Dermis blood vessel endothelial cell (primary cell): ENCODE measurements around the gene FKBP1C. TPM values are rescaled to one million over a fixed set of nuclear protein-coding genes. Genes with fewer than 3 reads are reported as not detected.
"Not testable (repeated sequence)": the region's sequence is repeated elsewhere in the genome, so short reads cannot be mapped to it uniquely, and the experiment has no call there.

Experiments used
- DNase-seq: peaks from one replicate; pipeline ENCODE4 v3.0.0; 2010
- total RNA-seq: library from RNA; depleted of rRNA; stranded (reverse); fragments of >200 nt; gene quantifications from 2 replicates; pipeline ENCODE4 v1.2.3, GENCODE V29; 2014

FKBP1C gene
- total RNA-seq, result 0.17 and 4.4 TPM in 2 replicates

DNA sequence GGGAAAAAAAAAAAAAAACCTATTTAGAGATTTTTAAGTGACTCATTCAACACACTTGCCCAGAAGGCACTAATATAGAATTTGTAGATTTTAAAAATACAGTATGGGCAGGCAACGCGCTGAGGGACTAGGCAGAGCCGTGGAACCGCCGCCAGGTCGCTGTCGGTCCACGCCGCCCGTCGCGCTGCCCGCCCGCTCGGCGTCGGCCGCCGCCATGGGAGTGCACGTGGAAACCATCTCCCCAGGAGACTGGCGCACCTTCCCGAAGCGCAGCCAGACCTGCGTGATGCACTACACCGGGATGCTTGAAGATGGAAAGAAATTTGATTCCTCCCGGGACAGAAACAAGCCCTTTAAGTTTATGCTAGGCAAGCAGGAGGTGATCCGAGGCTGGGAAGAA is at the start of gene FKBP1C:
Gene FKBP1C (plus strand): TSS at position 127 of the 400 bp plus-strand sequence.
- DNase-seq, result not testable (repeated sequence)

GRCh38 chr6:63164047-63164803 is 47.0 kb upstream of the FKBP1C start:
- DNase-seq, result not testable (repeated sequence)

DNA sequence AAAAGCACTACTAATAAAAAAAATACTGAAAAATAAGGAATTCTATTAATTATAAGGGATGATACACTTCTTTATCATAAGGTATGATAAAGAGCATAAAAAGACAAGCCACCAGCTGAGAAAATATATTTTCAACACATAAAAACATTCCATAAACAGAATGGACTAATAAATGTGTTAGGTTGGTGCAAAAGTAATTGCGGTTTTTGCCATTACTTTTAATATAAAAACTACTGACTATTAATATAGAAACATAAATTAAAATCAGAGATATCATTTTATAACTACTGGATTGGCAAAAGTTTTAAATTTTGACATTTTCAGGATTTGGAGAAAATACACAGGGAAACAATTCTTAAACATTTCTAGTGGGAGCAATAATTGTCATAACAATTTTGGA is 37.1 kb upstream of the FKBP1C start:
- no peak for DNase-seq

- DNase-seq, result no peak
Observed at GRCh38 chr6:63176181-63176580, 35.1 kb upstream of the FKBP1C start.

DNA sequence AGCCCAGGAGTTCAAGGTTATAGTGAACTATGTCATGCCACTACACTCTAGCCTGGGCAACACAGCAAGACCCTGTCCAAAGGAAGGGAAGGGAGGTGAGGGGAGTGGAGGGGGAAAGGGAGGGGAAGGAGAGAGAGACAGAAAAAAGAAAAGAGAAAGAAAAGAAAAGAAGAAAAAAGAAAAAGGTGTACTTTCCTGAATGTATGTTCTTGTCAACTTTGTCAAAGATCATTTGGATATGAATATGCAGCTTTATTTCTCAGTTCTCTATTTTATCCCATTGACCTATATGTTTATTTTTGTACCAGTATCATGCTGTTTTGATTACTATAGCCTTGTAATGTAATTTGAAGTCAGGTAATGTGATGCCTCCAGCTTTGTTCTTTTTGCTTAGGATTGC is 30.9 kb upstream of the FKBP1C start:
- DNase-seq, result no peak

- no peak for DNase-seq
Observed at GRCh38 chr6:63186970-63187369, 24.3 kb upstream of the FKBP1C start.

DNA sequence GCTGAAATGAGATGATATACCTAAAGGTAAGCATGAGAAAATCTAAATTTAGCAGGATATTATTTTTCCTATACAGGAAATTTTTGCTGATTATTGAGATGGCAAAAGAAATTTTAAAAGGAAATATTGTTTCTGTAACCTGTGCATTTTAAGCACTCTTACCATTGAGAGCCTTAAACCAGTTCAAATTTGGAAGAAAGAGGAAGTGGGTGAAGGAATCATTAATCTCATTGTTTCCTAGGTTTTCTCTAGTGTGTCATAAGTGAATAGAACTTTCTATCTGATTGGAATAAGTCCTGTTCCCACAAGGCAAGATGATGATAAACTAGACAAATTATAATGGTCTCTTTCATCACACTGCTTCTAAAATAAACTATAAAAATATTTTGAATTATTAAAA is 22.4 kb upstream of the FKBP1C start:
- DNase-seq, result no peak

DNA sequence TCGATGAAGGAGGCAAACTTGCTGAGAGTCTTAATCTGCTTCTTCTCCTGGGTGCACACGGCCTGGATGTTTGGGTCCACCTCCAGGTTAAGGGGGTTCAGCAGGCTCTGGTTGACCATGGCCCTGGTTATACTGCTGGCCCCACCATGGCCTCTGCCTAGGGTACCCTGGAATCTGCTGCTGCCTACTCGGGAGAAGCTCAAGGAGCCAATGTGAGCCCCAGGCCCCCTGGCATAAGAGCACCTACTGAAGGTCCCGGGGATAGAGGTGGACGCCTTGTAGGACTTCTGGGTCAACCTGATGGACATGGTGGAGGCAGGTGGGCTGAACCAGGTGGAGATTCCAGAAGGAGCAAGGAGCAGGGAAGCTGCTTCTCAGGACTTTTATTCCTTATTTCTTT is 17.9 kb upstream of the FKBP1C start:
- no peak for DNase-seq

DNA sequence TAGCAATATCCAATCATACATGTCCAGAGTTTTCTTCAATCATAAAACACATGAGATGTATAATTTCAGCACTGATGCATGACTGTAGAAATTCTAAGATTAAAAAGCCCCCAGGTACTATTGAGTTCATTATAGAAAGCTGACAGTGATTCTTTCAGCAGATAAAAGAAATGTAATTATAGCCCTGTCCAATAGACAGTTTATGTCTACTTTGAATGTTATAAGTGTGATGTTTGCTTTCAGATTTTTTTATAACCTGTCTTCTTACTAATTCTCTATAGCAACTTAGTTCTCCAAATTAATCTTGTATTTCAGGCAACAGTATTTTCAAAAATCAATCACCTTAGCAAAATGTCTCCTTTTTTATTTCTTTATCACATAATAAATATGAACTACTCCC is 13.5 kb upstream of the FKBP1C start:
- DNase-seq, result no peak

- no peak for DNase-seq
Observed at GRCh38 chr6:63213325-63213724, 2.1 kb downstream of the FKBP1C start.

GRCh38 chr6:63214816-63215215 is 3.5 kb downstream of the FKBP1C start:
- no peak for DNase-seq

DNA sequence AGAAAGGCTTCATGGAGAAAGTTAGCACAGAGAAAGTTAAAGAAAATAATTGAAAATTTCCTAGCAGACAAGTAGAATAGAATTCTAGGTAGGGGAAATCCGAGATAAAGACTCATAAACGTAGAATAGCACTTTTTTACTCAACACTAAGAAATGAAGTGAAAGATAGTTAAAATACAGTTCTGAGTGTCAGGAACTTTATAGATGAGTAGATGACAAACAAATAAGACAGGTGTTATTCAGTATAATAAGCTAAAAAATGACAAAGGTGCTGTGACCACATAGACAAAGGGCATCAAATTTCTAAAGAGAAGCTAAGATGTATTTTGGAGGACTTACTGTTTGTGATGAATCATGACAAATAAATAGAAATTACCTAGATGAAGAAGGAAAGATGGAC is 12.9 kb downstream of the FKBP1C start:
- DNase-seq, result no peak

GRCh38 chr6:63225987-63226386 is 14.7 kb downstream of the FKBP1C start:
- not testable (repeated sequence) for DNase-seq

DNA sequence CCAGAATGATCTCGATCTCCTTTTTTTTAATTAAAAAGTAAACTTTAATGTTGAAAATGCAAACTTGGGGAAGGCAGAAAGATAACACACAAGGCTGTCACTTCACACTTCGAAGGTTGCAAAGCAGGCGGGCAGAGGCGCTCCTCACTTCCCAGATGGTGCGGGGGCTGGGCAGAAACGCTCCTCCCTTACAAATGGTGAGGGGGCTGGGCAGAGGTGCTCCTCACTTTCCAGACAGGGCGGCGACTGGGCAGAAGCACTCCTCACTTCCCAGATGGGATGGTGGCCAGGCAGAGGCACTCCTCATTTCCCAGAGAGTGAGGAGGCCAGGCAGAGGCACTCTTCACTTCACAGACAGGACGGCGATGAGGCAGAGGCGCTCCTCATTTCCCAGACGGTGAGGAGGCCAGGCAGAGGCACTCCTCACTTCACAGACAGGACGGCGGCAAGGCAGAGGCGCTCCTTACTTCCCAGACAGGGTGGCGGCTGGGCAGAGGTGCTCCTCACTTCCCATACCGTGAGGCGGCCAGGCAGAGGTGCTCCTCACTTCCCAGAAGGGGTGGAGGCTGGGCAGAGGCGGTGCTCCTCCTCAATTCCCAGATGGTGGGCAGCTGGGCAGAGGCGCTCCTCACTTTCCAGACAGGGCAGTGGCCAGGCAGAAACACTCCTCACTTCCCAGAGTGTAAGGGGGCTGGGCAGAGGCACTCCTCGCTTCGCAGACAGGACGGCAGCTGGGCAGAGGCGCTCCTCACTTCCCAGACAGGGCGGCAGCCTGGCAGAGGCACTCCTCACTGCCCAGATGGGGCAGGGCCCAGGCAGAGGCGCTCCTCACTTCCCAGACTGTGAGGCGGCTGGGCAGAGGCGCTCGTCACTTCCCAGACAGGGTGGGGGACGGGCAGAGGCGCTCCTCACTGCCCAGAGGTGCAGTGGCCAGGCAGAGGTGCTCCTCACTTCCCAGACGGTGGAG is 16.9 kb downstream of the FKBP1C start:
- DNase-seq, result not testable (repeated sequence)

GRCh38 chr6:63230027-63230426 is 18.8 kb downstream of the FKBP1C start:
- not testable (repeated sequence) for DNase-seq

DNA sequence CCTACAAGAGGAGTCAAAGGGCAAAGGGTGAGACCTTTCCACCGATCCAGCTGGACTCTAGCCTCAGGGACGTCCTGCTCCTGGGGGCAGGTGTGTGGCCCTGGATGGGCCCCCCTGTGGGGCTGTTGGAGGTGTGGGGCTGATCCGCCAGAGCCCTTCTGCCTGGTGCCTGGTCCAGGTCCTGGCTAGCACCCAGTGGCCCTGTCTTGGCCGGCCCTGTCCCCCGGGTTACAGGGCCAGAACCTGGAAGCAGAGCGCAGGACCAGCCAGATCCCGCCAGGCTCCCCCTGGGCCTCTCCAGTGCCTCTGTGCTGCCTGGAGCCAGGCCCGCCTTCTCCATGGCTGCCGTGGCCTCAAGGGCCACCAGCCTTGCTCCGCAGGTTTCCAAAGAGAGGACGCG is 19.2 kb downstream of the FKBP1C start:
- not testable (repeated sequence) for DNase-seq

DNA sequence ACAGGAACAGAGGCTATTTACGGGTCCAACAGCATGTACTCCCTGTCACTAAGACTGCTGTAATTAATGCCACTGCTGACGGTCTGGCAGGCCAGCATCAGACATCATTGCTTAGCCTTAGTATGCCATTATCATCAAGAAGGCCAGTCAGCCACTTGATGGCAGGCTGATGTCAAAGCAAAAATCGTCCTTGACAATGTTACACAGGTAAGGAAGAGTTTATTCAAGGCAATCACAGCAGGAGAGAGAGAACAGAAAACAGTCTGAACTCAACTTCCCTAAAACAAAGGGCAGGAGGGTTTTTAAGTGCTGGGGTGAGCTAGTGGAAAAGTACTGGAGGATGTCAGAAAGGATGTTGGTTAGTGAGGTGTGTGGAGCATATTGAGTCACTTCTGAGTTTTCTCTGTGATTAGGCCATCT is 25.1 kb downstream of the FKBP1C start:
- no peak for DNase-seq

DNA sequence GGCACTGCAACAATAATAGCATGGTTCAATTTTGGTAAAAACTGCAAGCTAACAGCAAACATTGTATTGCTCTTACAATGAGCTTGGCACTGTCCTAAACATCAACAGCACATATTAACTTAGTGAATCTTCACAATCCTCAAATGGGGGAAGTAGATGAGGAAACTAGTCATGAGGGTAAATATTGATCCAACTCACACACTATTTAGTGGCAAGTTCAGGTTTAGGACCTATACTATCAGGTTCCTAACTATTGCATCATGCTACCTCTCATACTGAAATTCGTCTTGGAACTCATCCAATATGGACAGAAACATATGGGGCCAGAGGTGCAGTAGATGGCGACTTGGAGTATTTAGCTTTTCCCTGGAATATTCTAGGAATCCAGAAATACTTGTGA is 34.2 kb downstream of the FKBP1C start:
- DNase-seq, result no peak

DNA sequence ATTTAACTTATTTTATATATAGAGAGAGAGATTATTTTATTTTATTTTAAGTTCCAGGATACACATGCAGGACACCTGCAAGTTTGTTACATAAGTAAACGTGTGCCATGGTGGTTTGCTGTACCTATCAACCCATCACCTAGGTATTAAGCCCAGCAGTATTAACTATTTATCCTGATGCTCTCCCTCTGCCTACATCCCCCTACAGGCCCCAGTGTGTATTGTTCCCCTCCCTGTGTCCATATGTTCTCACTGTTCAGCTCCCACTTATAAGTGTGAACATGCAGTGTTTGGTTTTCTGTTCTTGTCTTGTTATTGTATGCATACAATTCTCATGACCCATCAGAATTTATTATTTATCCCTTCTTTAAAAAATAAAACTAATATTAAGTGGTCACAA is 34.6 kb downstream of the FKBP1C start:
- no peak for DNase-seq

DNA sequence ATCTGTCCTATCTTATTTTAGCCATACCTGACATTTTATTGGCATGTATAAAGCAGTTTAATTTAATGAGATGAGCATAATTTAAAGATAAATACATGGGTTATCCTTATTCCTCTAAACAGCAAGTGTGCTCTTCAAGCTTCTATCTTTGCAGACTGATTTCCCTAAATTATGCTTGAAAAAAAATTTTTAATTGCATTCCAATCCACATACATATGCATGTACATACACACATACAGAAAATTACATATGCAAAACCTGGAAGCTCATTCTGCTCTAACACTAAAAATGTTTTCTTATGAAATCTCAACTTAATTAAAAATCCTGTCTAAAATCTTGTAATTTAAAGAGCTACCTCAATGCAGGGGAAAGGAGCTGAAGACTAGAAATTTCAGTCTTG is 35.3 kb downstream of the FKBP1C start:
- no peak for DNase-seq

GRCh38 chr6:63249875-63250482 is 38.7 kb downstream of the FKBP1C start:
- no peak for DNase-seq

DNA sequence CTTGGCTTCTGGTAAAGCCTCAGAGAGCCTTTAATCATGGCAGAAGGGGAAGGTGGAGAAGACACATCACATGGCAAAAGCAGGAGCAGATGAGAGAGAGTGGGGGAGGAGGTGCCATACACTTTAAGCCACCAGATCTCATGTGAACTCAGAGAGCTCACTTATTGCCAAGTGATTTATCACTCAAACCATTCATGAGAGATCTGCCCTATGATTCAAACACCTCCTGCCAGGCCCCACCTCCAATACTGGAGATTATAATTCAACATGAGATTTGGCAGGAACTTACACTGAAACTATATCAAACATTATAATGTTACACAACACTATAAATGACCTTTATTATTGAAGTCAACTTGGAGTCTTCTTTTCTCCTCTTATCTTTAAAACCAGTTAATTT is 47.9 kb downstream of the FKBP1C start:
- no peak for DNase-seq

- no peak for DNase-seq
Observed at GRCh38 chr6:63261820-63262219, 50.6 kb downstream of the FKBP1C start.
